ENCODE measurements around the gene KRTAP5-10. TPM values are rescaled to one million over a fixed set of nuclear protein-coding genes. Genes with fewer than 3 reads are reported as not detected.
"Not testable (repeated sequence)": the region's sequence is repeated elsewhere in the genome, so short reads cannot be mapped to it uniquely, and the experiment has no call there.

KRTAP5-10 gene
- total RNA-seq, 1 experiment from 2014 or later, result 0.20 TPM

GRCh38 chr11:71581826-71582225 lies 16.5 kb downstream of the KRTAP5-10 start (continued):
- TF ChIP-seq SRF (IDR thresholded peaks at IDR 0.05; ENCODE audit: low read depth), result no peak

GRCh38 chr11:71582309-71582895 lies 17.0 kb downstream of the KRTAP5-10 start, which contains the start of gene KRTAP5-11:
Gene KRTAP5-11 (minus strand): TSS chr11:71582875. CDS start chr11:71582837, 38 bp downstream.
- no peak within 1 kb of the TSS for H3K27ac ChIP-seq (ENCODE audit: low read depth, low read length)
- no peaks in the 10 kb centered on the region for H3K9me3 ChIP-seq (ENCODE audit: control insufficient read depth in 1 of 2, insufficient read depth in 1 of 2, low read depth in 1 of 2, low read length in 2 of 2)
- H3K4me2 ChIP-seq (ENCODE audit: low read length), result no peak within 1 kb of the TSS
- TF ChIP-seq CTCF (IDR thresholded peaks at IDR 0.05 in 2 of 3, conservative IDR thresholded peaks at IDR 0.05 in 1 of 3; ENCODE audit: borderline replicate concordance in 1 of 3, insufficient read depth in 1 of 3, low read depth in 2 of 3, low read length in 2 of 3) (no peak), SIN3A (IDR thresholded peaks at IDR 0.05; ENCODE audit: low read depth) (no peak)
- H3K27me3 ChIP-seq (ENCODE audit: insufficient read depth, low read length), result no peaks in the 10 kb centered on the region
- BruUV-seq (replicated peaks), result no TSS peak
- H3K36me3 ChIP-seq (ENCODE audit: control insufficient read depth in 1 of 2, insufficient read depth in 2 of 2, low read length in 2 of 2), result no peaks in the 10 kb centered on the region
- CTCF ChIA-PET, result no interaction called here
- H3K79me2 ChIP-seq (ENCODE audit: insufficient read depth, low read length), result no peaks in the 10 kb centered on the region
- intact Hi-C loops (cut with micrococcal nuclease), result no loop called here
- H3K4me3 ChIP-seq (replicated peaks in 1 of 2; ENCODE audit: low read depth in 1 of 2, low read length in 2 of 2), result no peak within 1 kb of the TSS
- no peak within 1 kb of the TSS for H2AFZ ChIP-seq (ENCODE audit: low read depth, low read length, poor library complexity, severe bottlenecking)
- DNase-seq (ENCODE audit: low read depth, low spot score) (no peak), ATAC-seq (no peak)
- no peaks in the 10 kb centered on the region for H4K20me1 ChIP-seq (ENCODE audit: insufficient read depth)
- POLR2A ChIA-PET, result no interaction called here
- H3K9me2 ChIP-seq (ENCODE audit: insufficient read depth), result no peaks in the 10 kb centered on the region
- H3K9ac ChIP-seq (ENCODE audit: low read length), result no peak within 1 kb of the TSS
- H3K4me1 ChIP-seq (ENCODE audit: control insufficient read depth in 1 of 2, insufficient read depth in 2 of 2, low read length in 2 of 2), result peaks cover 0 to 4% of the 10 kb centered on the region in 2 experiments; a peak in 1 of 4 replicates
- RAD21 ChIA-PET (ENCODE audit: low non-redundant PET in 1 of 2, low total read pairs in 2 of 2, uncharacterized antibody in 2 of 2, unreplicated experiment in 2 of 2), result no interaction called here

GRCh38 chr11:71582969-71583368 lies 17.6 kb downstream of the KRTAP5-10 start:
- H3K36me3 ChIP-seq (ENCODE audit: control insufficient read depth in 1 of 2, insufficient read depth in 2 of 2, low read length in 2 of 2); H3K4me1 ChIP-seq (ENCODE audit: control insufficient read depth in 1 of 2, insufficient read depth in 2 of 2, low read length in 2 of 2); H3K9me3 ChIP-seq (ENCODE audit: control insufficient read depth in 1 of 2, insufficient read depth in 1 of 2, low read depth in 1 of 2, low read length in 2 of 2); ATAC-seq; H2AFZ ChIP-seq (ENCODE audit: low read depth, low read length, poor library complexity, severe bottlenecking); H3K4me3 ChIP-seq (replicated peaks in 1 of 2; ENCODE audit: low read depth in 1 of 2, low read length in 2 of 2); H3K9me2 ChIP-seq (ENCODE audit: insufficient read depth); H4K20me1 ChIP-seq (ENCODE audit: insufficient read depth); intact Hi-C loops (cut with micrococcal nuclease); RAD21 ChIA-PET (ENCODE audit: low non-redundant PET in 1 of 2, low total read pairs in 2 of 2, uncharacterized antibody in 2 of 2, unreplicated experiment in 2 of 2); POLR2A ChIA-PET; H3K27me3 ChIP-seq (ENCODE audit: insufficient read depth, low read length); DNase-seq (ENCODE audit: low read depth, low spot score); CTCF ChIA-PET; H3K79me2 ChIP-seq (ENCODE audit: insufficient read depth, low read length); BruUV-seq (replicated peaks); H3K4me2 ChIP-seq (ENCODE audit: low read length); H3K27ac ChIP-seq (ENCODE audit: low read depth, low read length); H3K9ac ChIP-seq (ENCODE audit: low read length): not testable (repeated sequence)

GRCh38 chr11:71585673-71586072 lies 20.3 kb downstream of the KRTAP5-10 start:
- H3K27me3 ChIP-seq (ENCODE audit: insufficient read depth, low read length); POLR2A ChIA-PET; BruUV-seq (replicated peaks); CTCF ChIA-PET; H3K9me3 ChIP-seq (ENCODE audit: control insufficient read depth in 1 of 2, insufficient read depth in 1 of 2, low read depth in 1 of 2, low read length in 2 of 2); H3K27ac ChIP-seq (ENCODE audit: low read depth, low read length); H3K9ac ChIP-seq (ENCODE audit: low read length); ATAC-seq; intact Hi-C loops (cut with micrococcal nuclease); H4K20me1 ChIP-seq (ENCODE audit: insufficient read depth); DNase-seq (ENCODE audit: low read depth, low spot score); H3K79me2 ChIP-seq (ENCODE audit: insufficient read depth, low read length); H3K4me3 ChIP-seq (replicated peaks in 1 of 2; ENCODE audit: low read depth in 1 of 2, low read length in 2 of 2); H3K4me1 ChIP-seq (ENCODE audit: control insufficient read depth in 1 of 2, insufficient read depth in 2 of 2, low read length in 2 of 2); RAD21 ChIA-PET (ENCODE audit: low non-redundant PET in 1 of 2, low total read pairs in 2 of 2, uncharacterized antibody in 2 of 2, unreplicated experiment in 2 of 2); H2AFZ ChIP-seq (ENCODE audit: low read depth, low read length, poor library complexity, severe bottlenecking); H3K36me3 ChIP-seq (ENCODE audit: control insufficient read depth in 1 of 2, insufficient read depth in 2 of 2, low read length in 2 of 2); H3K4me2 ChIP-seq (ENCODE audit: low read length); H3K9me2 ChIP-seq (ENCODE audit: insufficient read depth): not testable (repeated sequence)

Measured in HCT116 (cell line).